ENCODE measurements around the gene TCP11.

DNA sequence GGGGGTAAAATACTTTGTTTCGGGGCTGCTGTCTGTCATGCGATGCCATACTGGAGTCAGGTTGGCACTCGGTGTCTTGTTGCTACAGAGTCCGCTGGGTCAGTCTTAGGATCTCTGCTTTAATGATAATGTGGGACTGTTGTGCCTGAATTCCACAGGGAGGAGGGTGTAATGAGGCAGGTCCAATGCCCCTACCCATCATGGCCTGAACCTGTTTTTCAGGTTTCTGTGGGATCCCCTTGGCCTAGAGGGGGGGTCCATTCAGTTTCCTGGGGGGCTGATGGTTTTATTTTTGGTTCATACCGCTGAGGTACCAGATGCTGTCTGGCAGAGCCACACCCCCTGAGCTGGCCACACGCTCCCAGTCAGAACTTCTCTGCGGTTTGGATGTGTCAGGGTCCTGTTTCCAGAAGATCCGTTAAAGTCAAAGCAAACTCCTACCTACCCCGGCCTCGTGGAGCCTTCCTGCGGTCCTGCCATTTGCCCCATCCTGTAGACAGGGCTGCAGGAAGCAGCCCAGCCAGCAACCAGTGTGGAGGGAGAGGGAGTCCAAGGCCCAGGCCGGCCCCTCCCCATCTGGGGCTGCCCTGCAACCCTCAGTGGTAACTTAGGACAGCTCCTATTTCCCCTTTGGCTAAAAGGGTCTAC, 69.7 kb downstream of the TCP11 start:
- TF ChIP-seq, protein P1, sequence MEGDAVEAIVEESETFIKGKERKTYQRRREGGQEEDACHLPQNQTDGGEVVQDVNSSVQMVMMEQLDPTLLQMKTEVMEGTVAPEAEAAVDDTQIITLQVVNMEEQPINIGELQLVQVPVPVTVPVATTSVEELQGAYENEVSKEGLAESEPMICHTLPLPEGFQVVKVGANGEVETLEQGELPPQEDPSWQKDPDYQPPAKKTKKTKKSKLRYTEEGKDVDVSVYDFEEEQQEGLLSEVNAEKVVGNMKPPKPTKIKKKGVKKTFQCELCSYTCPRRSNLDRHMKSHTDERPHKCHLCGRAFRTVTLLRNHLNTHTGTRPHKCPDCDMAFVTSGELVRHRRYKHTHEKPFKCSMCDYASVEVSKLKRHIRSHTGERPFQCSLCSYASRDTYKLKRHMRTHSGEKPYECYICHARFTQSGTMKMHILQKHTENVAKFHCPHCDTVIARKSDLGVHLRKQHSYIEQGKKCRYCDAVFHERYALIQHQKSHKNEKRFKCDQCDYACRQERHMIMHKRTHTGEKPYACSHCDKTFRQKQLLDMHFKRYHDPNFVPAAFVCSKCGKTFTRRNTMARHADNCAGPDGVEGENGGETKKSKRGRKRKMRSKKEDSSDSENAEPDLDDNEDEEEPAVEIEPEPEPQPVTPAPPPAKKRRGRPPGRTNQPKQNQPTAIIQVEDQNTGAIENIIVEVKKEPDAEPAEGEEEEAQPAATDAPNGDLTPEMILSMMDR (IDR thresholded peaks at IDR 0.05), result no peak
- TF ChIP-seq POLR2A (IDR thresholded peaks at IDR 0.05), result no peak

Measured in right lobe of liver (tissue), 4 donors.